Naive thymus-derived CD8-positive, alpha-beta T cell (primary cell): ENCODE measurements around the gene MBLAC1. TPM values are rescaled to one million over a fixed set of nuclear protein-coding genes. Genes with fewer than 3 reads are reported as not detected.

Source experiments
- ATAC-seq, 2 donors: fragments of 150-1000 bp; cut with Tn5 transposase in 1 of 2; sonication (Bioruptor Pico), chemical (Tn5 transposase) in 1 of 2; 1 replicate in 1 of 2; 2 replicates in 1 of 2; pipeline ENCODE4 v1.10.0; 2021; ENCODE audit warnings: mild to moderate bottlenecking in 2 of 2, moderate library complexity in 2 of 2
- POLR2A ChIA-PET: fragments of 350-600 bp; sonication (Branson Sonifier 250); formaldehyde crosslinking; loops from one replicate; lab custom pipeline; 2021; ENCODE audit warnings: antibody characterized with exemption; lab: Charles Lee
- DNase-seq, 10 donors: peaks; one replicate each; pipeline versions ENCODE4 v3.0.0 to v3.0.0-alpha.2; 2020 to 2022
- H3K27ac Mint-ChIP-seq, 10 donors: one replicate each; pipeline ENCODE4 v1.8.0; 2020 to 2022; ENCODE audit warnings: mild to moderate bottlenecking in 10 of 10, mixed read lengths in 10 of 10, moderate library complexity in 4 of 10, inconsistent platforms in 1 of 10
- H3K27me3 Mint-ChIP-seq, 5 donors: one replicate each; pipeline ENCODE4 v1.8.0; 2021 to 2022; ENCODE audit warnings: mixed read lengths in 5 of 5
- H3K36me3 Mint-ChIP-seq, 3 donors: one replicate each; pipeline ENCODE4 v1.8.0; 2020 to 2022; ENCODE audit warnings: mixed read lengths in 3 of 3, mild to moderate bottlenecking in 2 of 3, inconsistent platforms in 1 of 3
- H3K4me1 Mint-ChIP-seq, 4 donors: one replicate each; pipeline ENCODE4 v1.8.0; 2021 to 2022; ENCODE audit warnings: mixed read lengths in 4 of 4
- H3K4me3 Mint-ChIP-seq, 10 donors: one replicate each; pipeline ENCODE4 v1.8.0; 2020 to 2022; ENCODE audit warnings: mild to moderate bottlenecking in 10 of 10, mixed read lengths in 10 of 10, moderate library complexity in 6 of 10, inconsistent platforms in 1 of 10
- H3K9me3 Mint-ChIP-seq, 9 donors: one replicate each; pipeline ENCODE4 v1.8.0; 2020 to 2022; ENCODE audit warnings: mixed read lengths in 9 of 9, mild to moderate bottlenecking in 3 of 9, inconsistent platforms in 1 of 9, moderate library complexity in 1 of 9
- polyA plus RNA-seq, 3 donors: library from polyadenylated mRNA; unstranded; fragments of 300-500 nt; fragmentation: Illumina TruSeq; gene quantifications; one replicate each; pipeline ENCODE4 v1.2.3, GENCODE V29; 2021
- total RNA-seq, 8 experiments: library from RNA in 2 of 8; stranded (reverse) in 2 of 8; gene quantifications; one replicate each; pipeline ENCODE4 v1.2.3 and lab custom pipeline; 2021 to 2026

Gene MBLAC1, protein sequence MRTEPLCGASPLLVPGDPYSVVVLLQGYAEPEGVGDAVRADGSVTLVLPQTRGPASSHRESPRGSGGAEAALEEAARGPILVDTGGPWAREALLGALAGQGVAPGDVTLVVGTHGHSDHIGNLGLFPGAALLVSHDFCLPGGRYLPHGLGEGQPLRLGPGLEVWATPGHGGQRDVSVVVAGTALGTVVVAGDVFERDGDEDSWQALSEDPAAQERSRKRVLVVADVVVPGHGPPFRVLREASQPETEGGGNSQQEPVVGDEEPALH
- total RNA-seq (1 to 10 TPM; 5.6 to 7.2 TPM), polyA plus RNA-seq (1 to 10 TPM; 2.1 to 2.3 (median 2.1) TPM), total RNA-seq (lab: John Stamatoyannopoulos, UW) (1.5 to 5.9 (median 4.0) reads per million in 6 experiments)

DNA sequence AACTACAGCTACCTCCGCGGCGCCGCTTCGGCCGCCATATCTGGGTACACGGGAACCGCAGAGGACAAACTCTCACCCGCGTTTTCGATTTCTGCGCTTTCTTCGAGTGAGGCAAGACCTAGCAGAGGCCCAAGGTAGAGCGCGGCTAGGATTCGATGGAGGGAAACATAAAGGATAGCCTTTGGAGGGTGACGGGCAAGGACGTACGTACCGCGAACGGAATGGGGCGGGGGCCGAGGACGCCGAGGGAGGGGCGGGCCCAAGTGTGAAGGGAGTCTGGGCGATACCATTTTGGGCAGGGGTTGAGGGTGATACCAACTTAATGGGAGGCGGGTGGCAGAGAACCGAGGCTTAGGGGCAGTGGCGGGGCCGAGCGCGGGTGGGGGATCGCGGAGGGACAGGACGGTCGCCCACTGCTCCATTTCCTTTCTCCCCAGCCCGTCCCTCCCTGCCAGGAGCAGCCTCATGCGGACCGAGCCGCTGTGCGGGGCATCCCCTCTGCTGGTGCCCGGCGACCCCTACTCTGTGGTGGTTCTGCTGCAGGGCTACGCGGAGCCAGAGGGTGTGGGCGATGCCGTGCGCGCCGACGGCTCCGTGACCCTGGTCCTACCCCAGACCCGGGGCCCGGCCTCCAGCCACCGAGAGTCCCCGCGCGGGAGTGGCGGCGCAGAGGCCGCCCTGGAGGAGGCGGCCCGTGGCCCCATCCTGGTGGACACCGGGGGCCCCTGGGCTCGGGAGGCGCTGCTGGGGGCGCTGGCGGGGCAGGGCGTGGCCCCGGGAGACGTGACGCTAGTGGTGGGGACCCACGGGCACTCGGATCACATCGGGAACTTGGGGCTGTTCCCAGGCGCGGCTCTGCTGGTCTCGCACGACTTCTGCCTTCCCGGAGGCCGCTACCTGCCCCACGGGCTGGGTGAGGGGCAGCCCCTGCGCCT lies at the start of gene MBLAC1:
TSS of gene MBLAC1 (plus strand) at position 37 of the 935 bp plus-strand sequence. CDS start at position 466, 429 bp downstream.
- Mint-ChIP-seq H3K4me3 (peak within 1 kb of the TSS; percentile 97 to 100 (median 99)), H3K4me1 (peaks cover 14 to 49% (median 45%) of the 10 kb centered on the region in 4 donors), H3K9me3 (no peaks in the 10 kb centered on the region), H3K36me3 (peaks cover 0 to 5% (median 0%) of the 10 kb centered on the region in 3 donors), H3K27me3 (no peaks in the 10 kb centered on the region), H3K27ac (peak within 1 kb of the TSS; percentile 99 to 100 (median 100))
- ATAC-seq (peak; percentile 75 to 77), DNase-seq (peak; percentile 84 to 98 (median 91))
- POLR2A ChIA-PET: interaction anchor here (0.6 to 15.9 kb wide), 31 partner anchors 7 to 310 kb away, joined by 3 to 252 read pairs (median 5); partner anchors contain the start of genes AP4M1, COPS6, GAL3ST4 and GPC2

DNA sequence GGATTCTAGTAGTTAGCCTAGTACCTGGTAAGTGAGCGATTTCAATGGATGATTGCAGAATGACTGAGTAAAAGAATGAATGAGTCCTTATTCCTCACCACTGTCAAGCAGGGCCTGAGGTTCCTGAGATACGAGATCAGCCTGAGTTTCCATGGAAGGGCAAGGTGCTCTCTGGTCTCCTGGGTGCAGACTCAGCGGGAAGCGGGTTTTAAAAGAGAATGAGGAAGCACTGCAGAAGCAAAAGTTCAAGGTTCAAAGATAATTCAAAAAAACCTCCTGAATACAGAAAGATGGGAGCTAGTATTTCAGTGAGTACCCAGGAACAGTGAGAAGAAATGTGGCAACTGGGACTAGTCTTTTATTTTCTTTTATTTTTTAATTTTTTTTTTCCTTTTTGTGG lies 49.6 kb upstream of the MBLAC1 start:
- Mint-ChIP-seq H3K4me3 (no peak overlapping the region), H3K9me3 (peaks cover 0 to 13% (median 8%) of the 10 kb centered on the region in 9 donors), H3K36me3 (peaks cover 4 to 75% (median 48%) of the 10 kb centered on the region in 3 donors), H3K27ac (peak overlapping the region in 1 of 10 donors; percentile 56), H3K4me1 (peaks cover 16 to 33% (median 28%) of the 10 kb centered on the region in 4 donors), H3K27me3 (no peaks in the 10 kb centered on the region)
- POLR2A ChIA-PET: no interaction called here
- ATAC-seq (no peak), DNase-seq (no peak)

DNA sequence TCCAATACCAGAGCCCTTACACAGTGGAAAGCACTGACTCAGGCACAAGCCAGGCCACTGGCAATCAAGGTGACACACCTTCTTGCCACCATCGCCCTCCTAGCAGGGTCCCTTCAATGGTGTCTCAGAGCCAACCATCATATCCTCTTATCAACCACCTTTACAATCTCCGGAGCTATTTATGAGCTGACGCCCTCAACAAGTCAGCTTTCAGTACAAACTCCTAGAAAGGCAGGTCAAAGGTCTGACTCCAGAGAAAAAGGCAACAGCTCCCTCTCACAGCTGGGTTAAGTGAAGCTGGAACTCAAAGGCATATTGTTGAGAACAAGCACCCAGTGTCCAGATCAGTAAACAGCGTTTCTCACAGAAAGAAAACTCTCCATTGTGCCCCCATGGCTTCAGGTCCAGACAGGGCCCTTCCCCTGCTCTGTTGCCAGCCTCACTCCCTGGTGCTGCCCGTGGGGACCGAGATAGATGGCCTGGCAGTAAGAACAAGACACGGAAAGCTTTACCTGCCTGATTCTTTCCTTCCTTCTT lies 47.7 kb upstream of the MBLAC1 start:
- POLR2A ChIA-PET: interaction anchor here (0.7 to 2.2 kb wide), 3 partner anchors 10 to 75 kb away, joined by 3 to 8 read pairs (median 3); partner anchors contain the start of genes COPS6 and ZKSCAN1
- no peaks in the 10 kb centered on the region for H3K27me3 Mint-ChIP-seq
- peaks cover 0 to 56% (median 31%) of the 10 kb centered on the region in 3 donors for H3K36me3 Mint-ChIP-seq
- peaks cover 22 to 43% (median 38%) of the 10 kb centered on the region in 4 donors for H3K4me1 Mint-ChIP-seq
- H3K4me3 Mint-ChIP-seq: peak overlapping the region in 8 of 10 donors; percentile 16 to 92 (median 40)
- peak overlapping the region in 5 of 10 donors; percentile 3 to 76 (median 65) for H3K27ac Mint-ChIP-seq
- ATAC-seq: no peak
- no peak for DNase-seq
- H3K9me3 Mint-ChIP-seq: no peaks in the 10 kb centered on the region

DNA sequence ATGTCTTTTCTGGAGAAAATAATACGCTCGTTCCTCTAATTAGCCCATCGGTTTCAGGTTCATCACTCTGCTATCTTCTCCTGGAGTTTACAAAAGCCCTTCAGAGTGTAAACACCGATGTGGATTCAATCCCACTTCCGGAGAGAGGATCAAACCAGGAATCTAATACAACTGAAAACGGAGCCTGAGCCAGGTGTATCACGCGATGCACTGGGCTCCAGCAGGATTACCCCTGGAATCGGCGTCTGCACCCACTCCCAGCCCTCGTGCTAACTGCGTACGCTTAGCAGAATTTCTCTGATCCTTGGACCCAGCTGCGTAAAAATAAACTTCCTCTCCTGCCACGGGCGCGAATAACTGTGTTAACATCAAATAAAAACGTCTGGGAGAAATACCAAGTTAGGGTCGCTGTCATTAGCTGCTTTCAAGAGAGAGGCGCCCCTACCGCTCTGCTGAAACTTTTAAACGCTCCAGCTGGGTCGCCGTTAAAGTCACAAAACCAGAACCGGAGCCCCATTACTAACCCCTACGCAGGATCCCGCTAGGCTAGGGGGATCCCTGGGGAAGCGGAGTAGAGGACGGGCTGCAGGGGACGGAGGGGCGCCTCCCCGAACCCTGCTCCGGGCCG lies 45.7 kb upstream of the MBLAC1 start:
- H3K27ac Mint-ChIP-seq: peak overlapping the region; percentile 75 to 94 (median 90)
- ATAC-seq (peak in 1 of 2 donors; percentile 26), DNase-seq (peak in 1 of 10 donors; percentile 6)
- no peaks in the 10 kb centered on the region for H3K27me3 Mint-ChIP-seq
- H3K36me3 Mint-ChIP-seq: peaks cover 0 to 37% (median 14%) of the 10 kb centered on the region in 3 donors
- H3K9me3 Mint-ChIP-seq: no peaks in the 10 kb centered on the region
- H3K4me1 Mint-ChIP-seq: peaks cover 17 to 43% (median 38%) of the 10 kb centered on the region in 4 donors
- POLR2A ChIA-PET: interaction anchor here (0.7 to 2.2 kb wide), 8 partner anchors 9 to 348 kb away, joined by 3 to 8 read pairs (median 4); partner anchors contain the start of genes MCM7, MEPCE, TRIM4 and ZCWPW1
- H3K4me3 Mint-ChIP-seq: peak overlapping the region; percentile 86 to 95 (median 92)

DNA sequence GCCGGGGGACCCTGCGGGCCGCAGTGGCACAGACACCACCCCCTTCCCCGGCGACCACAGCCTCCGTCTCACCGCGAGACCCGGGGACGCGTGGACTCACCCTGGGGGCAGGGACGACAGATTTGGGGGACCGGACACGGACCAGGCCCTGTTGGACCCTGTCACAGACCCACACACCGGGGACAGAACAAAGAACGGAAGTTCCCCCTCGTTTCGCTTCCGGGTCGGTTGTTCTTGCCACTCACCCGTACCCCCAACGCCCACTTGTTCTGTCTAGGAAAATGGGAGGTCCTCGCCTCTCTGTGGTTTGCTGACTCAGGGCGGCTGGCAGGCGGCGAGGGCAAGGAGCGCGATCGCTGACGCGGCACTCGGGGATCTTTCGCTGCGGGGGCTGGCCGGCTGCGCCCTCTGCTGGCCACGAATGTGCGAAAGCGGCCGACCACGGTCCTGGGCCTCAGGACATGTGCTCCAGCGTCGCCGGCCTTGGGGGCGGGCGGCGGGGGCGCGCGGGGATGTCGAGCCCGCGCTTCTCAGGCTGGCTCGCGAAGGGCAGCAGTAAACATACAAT lies 45.1 kb upstream of the MBLAC1 start, which contains the start of gene ZNF3:
TSS of gene ZNF3 (minus strand) at position 189 of the 568 bp plus-strand sequence. CDS start 4,366 bp downstream, outside the sequence.
- peak; percentile 93 to 99 (median 98) for DNase-seq
- Mint-ChIP-seq H3K27ac (peak within 1 kb of the TSS; percentile 90 to 96 (median 94)), H3K27me3 (no peaks in the 10 kb centered on the region), H3K9me3 (no peaks in the 10 kb centered on the region), H3K4me1 (peaks cover 17 to 43% (median 38%) of the 10 kb centered on the region in 4 donors), H3K36me3 (peaks cover 0 to 31% (median 11%) of the 10 kb centered on the region in 3 donors), H3K4me3 (peak within 1 kb of the TSS; percentile 86 to 95 (median 92))
- POLR2A ChIA-PET: interaction anchor here (0.6 to 4.5 kb wide), 14 partner anchors 9 to 204 kb away, joined by 3 to 39 read pairs (median 3); partner anchors contain the start of genes AP4M1, MCM7, TRIM4 and ZKSCAN1
- ATAC-seq: peak; percentile 85 to 90

DNA sequence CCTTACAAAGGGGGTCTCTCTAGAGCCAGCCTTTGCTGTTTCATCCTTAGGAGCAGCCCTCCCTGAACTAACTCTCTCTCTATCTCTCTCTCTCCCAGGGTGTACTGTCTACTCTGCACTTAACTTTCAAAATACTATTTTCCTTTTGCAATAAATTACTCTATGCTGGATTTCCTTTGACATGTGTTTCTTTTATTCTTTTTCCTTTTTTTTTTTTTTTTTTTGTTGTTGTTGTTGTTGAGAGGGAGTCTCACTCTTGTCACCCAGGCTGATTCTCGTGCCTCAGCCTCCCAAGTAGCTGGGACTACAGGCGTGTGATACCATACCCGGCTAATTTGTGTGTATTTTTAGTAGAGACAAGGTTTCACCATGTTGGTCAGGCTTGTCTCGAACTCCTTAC lies 43.8 kb upstream of the MBLAC1 start:
- ATAC-seq: no peak
- no peaks in the 10 kb centered on the region for H3K27me3 Mint-ChIP-seq

DNA sequence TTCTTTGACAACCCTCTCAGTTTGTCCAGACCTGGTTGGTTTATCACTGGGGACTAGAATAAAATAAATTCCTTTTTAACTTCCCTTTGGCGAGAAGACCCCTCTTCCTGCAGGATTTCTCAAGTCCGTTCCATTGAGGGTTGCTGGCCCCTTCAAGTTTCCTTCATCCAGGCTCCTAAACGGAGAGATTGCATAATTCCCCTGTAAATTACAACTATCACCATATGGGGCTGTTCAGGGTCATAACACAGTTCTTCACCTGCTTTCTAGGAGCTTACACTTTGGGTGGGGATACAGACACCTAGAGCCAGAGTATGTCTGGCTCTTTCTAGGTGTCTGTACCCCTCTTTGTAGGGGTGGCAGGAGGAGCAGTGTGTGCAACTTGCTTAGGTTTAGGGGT lies 41.3 kb upstream of the MBLAC1 start:
- H3K4me1 Mint-ChIP-seq: peaks cover 20 to 47% (median 41%) of the 10 kb centered on the region in 4 donors
- H3K27me3 Mint-ChIP-seq: no peaks in the 10 kb centered on the region
- POLR2A ChIA-PET: interaction anchor here (1.1 to 4.5 kb wide), 2 partner anchors 15 to 40 kb away, joined by 3 to 39 read pairs; partner anchors contain the start of genes AP4M1 and MCM7
- H3K36me3 Mint-ChIP-seq: peaks cover 0 to 8% (median 0%) of the 10 kb centered on the region in 3 donors
- peak overlapping the region in 2 of 10 donors; percentile 44 to 62 for H3K27ac Mint-ChIP-seq
- no peaks in the 10 kb centered on the region for H3K9me3 Mint-ChIP-seq
- DNase-seq: no peak
- peak overlapping the region in 1 of 10 donors; percentile 26 for H3K4me3 Mint-ChIP-seq
- no peak for ATAC-seq

More for the DNA sequence above, 43.8 kb upstream of the MBLAC1 start:
- Mint-ChIP-seq H3K4me3 (peak overlapping the region; percentile 86 to 95 (median 92)), H3K27ac (peak overlapping the region; percentile 59 to 96 (median 92)), H3K4me1 (peaks cover 17 to 44% (median 43%) of the 10 kb centered on the region in 4 donors), H3K36me3 (peaks cover 0 to 22% (median 4%) of the 10 kb centered on the region in 3 donors), H3K9me3 (no peaks in the 10 kb centered on the region)
- DNase-seq: no peak
- POLR2A ChIA-PET: interaction anchor here (0.7 to 4.5 kb wide), 10 partner anchors 8 to 769 kb away, joined by 3 to 39 read pairs (median 6); partner anchors contain the start of genes AP4M1, MCM7, MEPCE and ZCWPW1

DNA sequence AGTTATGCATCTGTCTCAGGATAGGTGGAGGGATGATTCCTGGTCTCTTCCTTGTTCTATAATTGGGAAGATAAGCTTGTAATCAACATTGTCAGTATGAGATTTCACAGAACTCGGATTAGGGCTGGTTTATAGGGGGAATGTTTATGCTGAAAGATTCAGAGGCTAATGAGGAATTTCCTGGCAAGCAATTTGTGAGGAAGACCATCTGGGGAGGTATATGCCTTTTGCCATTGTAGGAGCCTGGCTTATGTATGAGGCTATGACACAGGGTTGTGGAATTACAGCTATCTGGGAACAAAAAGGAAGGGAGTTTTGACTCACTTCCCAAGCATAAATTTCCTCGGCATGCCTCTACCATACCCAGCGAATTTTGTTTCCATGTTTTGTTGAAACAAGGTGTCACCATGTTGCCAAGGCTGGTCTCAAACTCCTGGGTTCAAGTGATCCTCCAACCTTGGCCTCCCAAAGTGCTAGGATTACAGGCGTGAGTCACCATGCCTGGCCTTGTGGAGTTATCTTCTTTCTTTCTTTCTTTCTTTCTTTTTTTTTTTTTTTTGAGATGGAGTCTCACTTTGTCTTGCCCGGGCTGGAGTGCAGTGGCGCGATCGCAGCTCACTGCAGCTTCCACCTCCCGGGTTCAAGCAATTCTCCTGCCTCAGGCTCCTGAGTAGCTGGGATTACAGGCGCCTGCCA lies 39.6 kb upstream of the MBLAC1 start:
- Mint-ChIP-seq H3K4me3 (peak overlapping the region in 9 of 10 donors; percentile 19 to 84 (median 50)), H3K27me3 (no peaks in the 10 kb centered on the region), H3K4me1 (peaks cover 16 to 41% (median 27%) of the 10 kb centered on the region in 4 donors), H3K36me3 (peaks cover under 1 to 25% (median 4%) of the 10 kb centered on the region in 3 donors), H3K27ac (peak overlapping the region in 9 of 10 donors; percentile 60 to 97 (median 86)), H3K9me3 (no peaks in the 10 kb centered on the region)
- ATAC-seq: no peak
- DNase-seq: no peak
- POLR2A ChIA-PET: interaction anchor here (1.3 to 5.0 kb wide), 3 partner anchors 13 to 62 kb away, joined by 3 to 68 read pairs (median 22); partner anchors contain the start of genes AP4M1, LAMTOR4, MBLAC1 and MCM7

DNA sequence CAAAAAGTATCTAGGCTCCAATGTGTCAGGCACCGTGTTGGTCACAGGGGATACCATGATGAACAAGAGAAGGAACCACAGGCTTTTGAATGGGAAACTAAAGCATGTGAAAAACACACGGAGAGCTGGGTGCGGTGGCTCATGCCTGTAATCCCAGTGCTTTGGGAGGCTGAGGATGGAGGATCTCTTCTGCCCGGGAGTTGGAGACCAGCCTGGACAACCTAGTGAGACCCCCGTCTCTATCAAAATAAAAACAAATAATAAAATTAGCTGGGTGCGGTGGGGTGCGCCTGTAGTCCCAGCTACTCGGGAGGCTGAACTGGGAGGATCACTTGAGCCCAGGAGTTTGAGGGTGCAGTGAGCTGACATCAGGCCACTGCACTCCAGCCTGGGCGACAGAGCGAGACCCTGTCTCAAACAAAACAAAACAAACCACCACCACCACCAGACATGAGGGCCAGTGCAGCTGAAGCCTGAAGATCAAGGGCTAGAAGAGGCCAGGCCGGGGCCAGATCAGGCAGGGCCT lies 38.6 kb upstream of the MBLAC1 start:
- H3K4me3 Mint-ChIP-seq: peak overlapping the region; percentile 80 to 92 (median 90)
- no peaks in the 10 kb centered on the region for H3K9me3 Mint-ChIP-seq
- H3K36me3 Mint-ChIP-seq: peaks cover 6 to 34% (median 7%) of the 10 kb centered on the region in 3 donors
- peaks cover 10 to 31% (median 19%) of the 10 kb centered on the region in 4 donors for H3K4me1 Mint-ChIP-seq
- POLR2A ChIA-PET: interaction anchor here (0.8 to 5.0 kb wide), 12 partner anchors 9 to 342 kb away, joined by 3 to 68 read pairs (median 4); partner anchors contain the start of genes AP4M1, GJC3, LAMTOR4 and MBLAC1
- peak; percentile 21 to 27 for ATAC-seq
- peak overlapping the region; percentile 92 to 98 (median 95) for H3K27ac Mint-ChIP-seq
- H3K27me3 Mint-ChIP-seq: no peaks in the 10 kb centered on the region
- no peak for DNase-seq
